Activated T-cell treated with anti-CD3 and anti-CD28 coated beads, Interleukin-2, amount 50 U/mL, for 1 hour (primary cell): ENCODE measurements around the gene SPON1.
"Not testable (repeated sequence)": the region's sequence is repeated elsewhere in the genome, so short reads cannot be mapped to it uniquely, and the experiment has no call there.

Experiments used
- DNase-seq: peaks from one replicate; pipeline ENCODE4 v3.0.0-alpha.2; 2020

The SPON1 gene

GRCh38 chr11:14090631-14091030 lies 128.1 kb downstream of the SPON1 start:
- not testable (repeated sequence) for DNase-seq

- no peak for DNase-seq
Measured at GRCh38 chr11:14093065-14093464, 130.5 kb downstream of the SPON1 start.

- DNase-seq = no peak
Measured at GRCh38 chr11:14094481-14095037, 132.0 kb downstream of the SPON1 start.

GRCh38 chr11:14095882-14096281 lies 133.4 kb downstream of the SPON1 start:
- no peak for DNase-seq

GRCh38 chr11:14096606-14097005 lies 134.1 kb downstream of the SPON1 start:
- no peak for DNase-seq

- no peak for DNase-seq
Measured at GRCh38 chr11:14101388-14101787, 138.9 kb downstream of the SPON1 start.

GRCh38 chr11:14102766-14103165 lies 140.2 kb downstream of the SPON1 start:
- DNase-seq = no peak

GRCh38 chr11:14105446-14105845 lies 142.9 kb downstream of the SPON1 start:
- no peak for DNase-seq

GRCh38 chr11:14106303-14107049 lies 144.0 kb downstream of the SPON1 start:
- no peak for DNase-seq

- no peak for DNase-seq
Measured at GRCh38 chr11:14107050-14107430, 144.5 kb downstream of the SPON1 start.

GRCh38 chr11:14109742-14110141 lies 147.2 kb downstream of the SPON1 start:
- DNase-seq = no peak

- no peak for DNase-seq
Measured at GRCh38 chr11:14110629-14111028, 148.1 kb downstream of the SPON1 start.

- DNase-seq = no peak
Measured at GRCh38 chr11:14111496-14111895, 149.0 kb downstream of the SPON1 start.

- no peak for DNase-seq
Measured at GRCh38 chr11:14112721-14113120, 150.2 kb downstream of the SPON1 start.

GRCh38 chr11:14114269-14114668 lies 151.7 kb downstream of the SPON1 start:
- DNase-seq = no peak

- DNase-seq = no peak
Measured at GRCh38 chr11:14114786-14115185, 152.3 kb downstream of the SPON1 start.

- no peak for DNase-seq
Measured at GRCh38 chr11:14117632-14118031, 155.1 kb downstream of the SPON1 start.

GRCh38 chr11:14118072-14118471 lies 155.5 kb downstream of the SPON1 start:
- no peak for DNase-seq

GRCh38 chr11:14119357-14119756 lies 156.8 kb downstream of the SPON1 start:
- no peak for DNase-seq

GRCh38 chr11:14124350-14124749 lies 161.8 kb downstream of the SPON1 start:
- no peak for DNase-seq

- no peak for DNase-seq
Measured at GRCh38 chr11:14124886-14125285, 162.4 kb downstream of the SPON1 start.

- no peak for DNase-seq
Measured at GRCh38 chr11:14125529-14125928, 163.0 kb downstream of the SPON1 start.

GRCh38 chr11:14127679-14128078 lies 165.2 kb downstream of the SPON1 start:
- DNase-seq = no peak

GRCh38 chr11:14132312-14132711 lies 169.8 kb downstream of the SPON1 start:
- no peak for DNase-seq

- no peak for DNase-seq
Measured at GRCh38 chr11:14133381-14133780, 170.9 kb downstream of the SPON1 start.
